HEK293 (cell line): Measurements from ENCODE around the gene BPIFB2.

Experiments
- CTCF ChIA-PET: fragments of 350-600 bp; formaldehyde crosslinking; extraction: SDS; loops from one replicate; lab custom pipeline; 2021; ENCODE audit warnings: antibody characterized with exemption; lab: Yijun Ruan, JAX
- POLR2A ChIA-PET: fragments of 300-600 bp; formaldehyde crosslinking; extraction: SDS; loops from one replicate; lab custom pipeline; 2020; ENCODE audit warnings: antibody characterized with exemption, inconsistent platforms; lab: Yijun Ruan, JAX
- H3K27ac ChIP-seq: fragments of 200-500 bp; sonication (Bioruptor generic); 2 replicates; pipeline ENCODE4 v1.5.1; 2014; ENCODE audit warnings: low read depth, low read length, control low read depth, inconsistent platforms; ENCODE audit errors: extremely low read depth
- H3K36me3 ChIP-seq, 2 experiments: fragments of 200-500 bp in 1 of 2; sonication (Bioruptor generic) in 1 of 2; 1 replicate in 1 of 2; 2 replicates in 1 of 2; pipeline ENCODE4 v1.5.1; 2014 to 2017; ENCODE audit warnings: inconsistent platforms in 2 of 2, low read length in 2 of 2; ENCODE audit not compliant: control insufficient read depth in 2 of 2, insufficient read depth in 1 of 2
- H3K4me1 ChIP-seq: fragments of 200-500 bp; sonication (Bioruptor generic); 2 replicates; pipeline ENCODE4 v1.5.1; 2014; ENCODE audit warnings: mild to moderate bottlenecking, low read length, inconsistent platforms; ENCODE audit not compliant: control insufficient read depth, insufficient read depth
- H3K4me3 ChIP-seq: 2 replicates; pipeline ENCODE4 v1.5.1; 2011; ENCODE audit warnings: low read depth, mild to moderate bottlenecking, control low read depth, low read length, moderate library complexity
- H3K9me3 ChIP-seq: fragments of 200-500 bp; sonication (Bioruptor generic); 2 replicates; pipeline ENCODE4 v1.5.1; 2014; ENCODE audit warnings: low read depth, low read length, inconsistent platforms; ENCODE audit not compliant: control insufficient read depth, insufficient read depth
- BCL11B ChIP-seq: fragments of 450-650 bp; formaldehyde crosslinking; IDR thresholded peaks from 2 replicates; pipeline ENCODE4 v1.5.1; 2016; ENCODE audit warnings: low read depth, missing biosample characterization, missing genetic modification characterization
- GFI1B ChIP-seq: fragments of 450-650 bp; formaldehyde crosslinking; IDR thresholded peaks from 2 replicates; pipeline ENCODE4 v1.5.1; 2016; ENCODE audit warnings: missing biosample characterization, missing genetic modification characterization
- KLF1 ChIP-seq: fragments of 450-650 bp; formaldehyde crosslinking; IDR thresholded peaks from 2 replicates; pipeline ENCODE4 v1.5.1; 2016; ENCODE audit warnings: missing biosample characterization, missing genetic modification characterization
- KLF17 ChIP-seq: fragments of 450-650 bp; formaldehyde crosslinking; IDR thresholded peaks from 2 replicates; pipeline ENCODE4 v1.5.1; 2016; ENCODE audit warnings: missing biosample characterization, missing genetic modification characterization
- OSR2 ChIP-seq: fragments of 450-650 bp; formaldehyde crosslinking; IDR thresholded peaks from 2 replicates; pipeline ENCODE4 v1.5.1; 2016; ENCODE audit warnings: missing biosample characterization, missing genetic modification characterization
- PRDM4 ChIP-seq: fragments of 450-650 bp; formaldehyde crosslinking; IDR thresholded peaks from 2 replicates; pipeline ENCODE4 v1.5.1; 2017; ENCODE audit warnings: missing biosample characterization, missing genetic modification characterization
- ZBTB26 ChIP-seq: fragments of 450-650 bp; formaldehyde crosslinking; optimal IDR thresholded peaks from 2 replicates; pipeline ENCODE3; 2016; ENCODE audit warnings: missing biosample characterization, mild to moderate bottlenecking, missing genetic modification characterization
- ZFP3 ChIP-seq: fragments of 450-650 bp; formaldehyde crosslinking; IDR thresholded peaks from 2 replicates; pipeline ENCODE4 v1.5.1; 2016; ENCODE audit warnings: low read depth, missing biosample characterization, missing genetic modification characterization
- ZFP41 ChIP-seq: fragments of 450-650 bp; formaldehyde crosslinking; IDR thresholded peaks from 2 replicates; pipeline ENCODE4 v1.5.1; 2016; ENCODE audit warnings: missing biosample characterization, missing genetic modification characterization, borderline replicate concordance
- ZNF138 ChIP-seq: fragments of 450-650 bp; formaldehyde crosslinking; IDR thresholded peaks from 2 replicates; pipeline ENCODE4 v1.5.1; 2016; ENCODE audit warnings: missing biosample characterization, missing genetic modification characterization, borderline replicate concordance
- ZNF146 ChIP-seq: fragments of 450-650 bp; formaldehyde crosslinking; IDR thresholded peaks from 2 replicates; pipeline ENCODE4 v1.5.1; 2016; ENCODE audit warnings: missing biosample characterization, missing genetic modification characterization
- ZNF174 ChIP-seq: fragments of 450-650 bp; formaldehyde crosslinking; IDR thresholded peaks from 2 replicates; pipeline ENCODE4 v1.5.0; 2017; ENCODE audit warnings: missing biosample characterization, mild to moderate bottlenecking, missing genetic modification characterization
- ZNF19 ChIP-seq: fragments of 450-650 bp; formaldehyde crosslinking; IDR thresholded peaks from 2 replicates; pipeline ENCODE4; 2016; ENCODE audit warnings: missing biosample characterization, missing genetic modification characterization, low read depth
- ZNF311 ChIP-seq: fragments of 450-650 bp; formaldehyde crosslinking; IDR thresholded peaks from 2 replicates; pipeline ENCODE4 v1.5.1; 2017; ENCODE audit warnings: missing biosample characterization, missing genetic modification characterization, borderline replicate concordance
- ZNF37A ChIP-seq: fragments of 450-650 bp; IDR thresholded peaks from 2 replicates; pipeline ENCODE4 v1.5.1; 2018; ENCODE audit warnings: missing biosample characterization, missing genetic modification characterization
- ZNF473 ChIP-seq: fragments of 450-650 bp; formaldehyde crosslinking; IDR thresholded peaks from 2 replicates; pipeline ENCODE4 v1.5.1; 2017; ENCODE audit warnings: missing biosample characterization, missing genetic modification characterization
- ZNF501 ChIP-seq: fragments of 450-650 bp; formaldehyde crosslinking; IDR thresholded peaks from 2 replicates; pipeline ENCODE4 v1.5.1; 2016; ENCODE audit warnings: missing biosample characterization, missing genetic modification characterization
- ZNF555 ChIP-seq: fragments of 450-650 bp; formaldehyde crosslinking; conservative IDR thresholded peaks from 2 replicates; pipeline ENCODE4 v1.5.1; 2017; ENCODE audit warnings: missing biosample characterization, mild to moderate bottlenecking, missing genetic modification characterization, inconsistent platforms
- ZNF596 ChIP-seq: fragments of 450-650 bp; IDR thresholded peaks from 2 replicates; pipeline ENCODE4 v1.5.0; 2018; ENCODE audit warnings: missing biosample characterization, mild to moderate bottlenecking, missing genetic modification characterization, moderate library complexity

BPIFB2 gene

GRCh38 chr20:33021879-33022278 lies 14.4 kb downstream of the BPIFB2 start:
- ChIA-PET POLR2A (no interaction called here), CTCF (no interaction called here)
- Histone ChIP-seq H3K4me1 (no peaks in the 10 kb centered on the region), H3K9me3 (no peaks in the 10 kb centered on the region), H3K36me3 (no peaks in the 10 kb centered on the region), H3K4me3 (no peak overlapping the region), H3K27ac (no peak overlapping the region)
- TF ChIP-seq ZNF596 (tag by site-specific recombination), result no peak
- no peak for TF ChIP-seq KLF17 (tag by site-specific recombination)
- no peak for TF ChIP-seq KLF1 (tag by site-specific recombination)
- no peak for TF ChIP-seq OSR2 (tag by site-specific recombination)
- no peak for TF ChIP-seq ZNF19 (tag by site-specific recombination)
- TF ChIP-seq ZNF473, result no peak
- no peak for TF ChIP-seq ZNF146 (tag by site-specific recombination)
- TF ChIP-seq ZNF311 (tag by site-specific recombination), result no peak
- TF ChIP-seq ZNF138 (tag by site-specific recombination), result no peak

GRCh38 chr20:33022289-33022688 lies 14.8 kb downstream of the BPIFB2 start:
- H3K9me3 ChIP-seq, result no peaks in the 10 kb centered on the region
- H3K36me3 ChIP-seq, result no peaks in the 10 kb centered on the region
- CTCF ChIA-PET, result no interaction called here
- H3K27ac ChIP-seq, result no peak overlapping the region
- TF ChIP-seq BCL11B (tag by site-specific recombination), result no peak
- no peak for TF ChIP-seq GFI1B (tag by site-specific recombination)
- TF ChIP-seq ZNF37A, result no peak
- TF ChIP-seq ZNF555 (tag by site-specific recombination), result no peak
- TF ChIP-seq ZFP41, result no peak
- no peak for TF ChIP-seq ZNF174
- no peak for TF ChIP-seq ZBTB26 (tag by site-specific recombination)
- no peak for TF ChIP-seq PRDM4
- TF ChIP-seq ZNF501 (tag by site-specific recombination), result no peak
- no peak for TF ChIP-seq ZNF596 (tag by site-specific recombination)
- TF ChIP-seq ZFP3 (tag by site-specific recombination), result no peak
- TF ChIP-seq, all 188 proteins: peak for 0
- Histone ChIP-seq H3K4me3 (no peak overlapping the region), H3K4me1 (no peaks in the 10 kb centered on the region)
- POLR2A ChIA-PET, result no interaction called here
